ENCODE results near the gene SNRNP40. TPM values are rescaled to one million over a fixed set of nuclear protein-coding genes. Genes with fewer than 3 reads are reported as not detected.
"Not testable (repeated sequence)": the region's sequence is repeated elsewhere in the genome, so short reads cannot be mapped to it uniquely, and the experiment has no call there.

Gene SNRNP40
- total and polyA plus RNA-seq, 12 donors: 12.0 to 58.7 (median 38.7) TPM

DNA sequence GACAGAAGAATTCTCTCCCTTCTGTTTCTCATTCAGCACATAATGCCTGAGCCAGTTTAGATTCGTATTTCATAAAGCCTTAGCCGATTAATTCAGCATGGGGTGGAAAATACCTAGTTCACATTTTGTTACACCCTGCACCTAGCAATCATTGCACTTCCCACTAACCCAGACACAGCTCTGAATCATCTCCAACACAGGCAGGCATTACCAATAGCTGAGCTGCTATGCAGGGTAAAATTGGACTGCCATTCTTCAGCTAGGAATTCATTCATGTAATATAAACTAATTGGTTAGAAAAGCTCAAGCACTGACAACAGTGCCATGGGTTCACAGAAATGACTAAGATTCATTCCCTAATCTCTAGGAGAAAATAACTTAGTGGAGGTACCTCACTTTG is 30.0 kb downstream of the SNRNP40 start:
- Histone ChIP-seq H3K27ac (no peak overlapping the region), H3K36me3 (replicated peaks in 1 of 2) (peaks cover 0 to 51% of the 10 kb centered on the region in 2 donors), H3K27me3 (no peaks in the 10 kb centered on the region), H3K4me1 (replicated peaks in 1 of 2) (peaks cover 13 to 32% of the 10 kb centered on the region in 2 donors), H3K9me3 (replicated peaks in 1 of 3) (no peaks in the 10 kb centered on the region), H3K4me3 (no peak overlapping the region)
- 83 to 95% (median 88%) methylated on average over 2 of the region's 2 CpGs for WGBS, 4 donors
- TF ChIP-seq, protein P1, sequence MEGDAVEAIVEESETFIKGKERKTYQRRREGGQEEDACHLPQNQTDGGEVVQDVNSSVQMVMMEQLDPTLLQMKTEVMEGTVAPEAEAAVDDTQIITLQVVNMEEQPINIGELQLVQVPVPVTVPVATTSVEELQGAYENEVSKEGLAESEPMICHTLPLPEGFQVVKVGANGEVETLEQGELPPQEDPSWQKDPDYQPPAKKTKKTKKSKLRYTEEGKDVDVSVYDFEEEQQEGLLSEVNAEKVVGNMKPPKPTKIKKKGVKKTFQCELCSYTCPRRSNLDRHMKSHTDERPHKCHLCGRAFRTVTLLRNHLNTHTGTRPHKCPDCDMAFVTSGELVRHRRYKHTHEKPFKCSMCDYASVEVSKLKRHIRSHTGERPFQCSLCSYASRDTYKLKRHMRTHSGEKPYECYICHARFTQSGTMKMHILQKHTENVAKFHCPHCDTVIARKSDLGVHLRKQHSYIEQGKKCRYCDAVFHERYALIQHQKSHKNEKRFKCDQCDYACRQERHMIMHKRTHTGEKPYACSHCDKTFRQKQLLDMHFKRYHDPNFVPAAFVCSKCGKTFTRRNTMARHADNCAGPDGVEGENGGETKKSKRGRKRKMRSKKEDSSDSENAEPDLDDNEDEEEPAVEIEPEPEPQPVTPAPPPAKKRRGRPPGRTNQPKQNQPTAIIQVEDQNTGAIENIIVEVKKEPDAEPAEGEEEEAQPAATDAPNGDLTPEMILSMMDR (IDR thresholded peaks at IDR 0.05): no peak
- TF ChIP-seq POLR2A (IDR thresholded peaks at IDR 0.05): no peak
- intact Hi-C loops (cut with DNase I): no loop called here
- DNase-seq: no peak

DNA sequence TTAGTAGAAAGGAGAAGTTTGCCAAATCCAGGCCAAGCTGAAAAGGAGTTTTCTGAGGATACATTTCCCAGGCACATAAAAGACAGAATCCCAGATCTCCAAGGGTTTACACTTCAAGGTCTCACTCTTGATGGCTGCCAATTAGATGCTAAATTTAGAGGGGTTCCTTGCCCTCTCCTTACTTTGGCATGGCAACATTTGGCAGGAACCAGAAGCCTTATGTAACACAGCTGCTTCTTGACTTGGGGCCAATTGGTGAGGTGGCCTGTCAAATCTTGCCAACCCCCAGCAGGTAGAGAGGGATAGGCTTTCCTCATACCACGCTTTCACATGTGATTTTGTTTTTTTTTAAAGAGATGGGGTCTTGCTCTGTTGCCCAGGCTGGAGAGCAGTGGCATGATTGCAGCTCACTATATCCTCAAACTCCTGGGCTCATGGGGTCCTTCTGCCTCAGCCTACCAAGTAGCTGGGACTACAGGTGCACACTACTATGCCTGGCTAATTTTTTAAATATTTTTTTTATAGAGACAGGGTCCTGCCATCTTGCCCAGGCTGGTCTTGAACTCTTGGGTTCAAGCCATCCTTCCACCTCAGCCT is 31.7 kb downstream of the SNRNP40 start:
- Histone ChIP-seq H3K4me1 (replicated peaks in 1 of 2) (peaks cover 15 to 36% of the 10 kb centered on the region in 2 donors), H3K36me3 (replicated peaks in 1 of 2) (peaks cover 0 to 41% of the 10 kb centered on the region in 2 donors), H3K27ac (peak overlapping the region in 2 of 5 donors; percentile 21 to 50), H3K4me3 (no peak overlapping the region), H3K9me3 (replicated peaks in 1 of 3) (no peaks in the 10 kb centered on the region), H3K27me3 (no peaks in the 10 kb centered on the region)
- intact Hi-C loops (cut with DNase I): no loop called here
- DNase-seq: peak; percentile 36 to 81 (median 57)
- 44 to 92% (median 54%) methylated on average over 1 of the region's 1 CpG for whole genome bisulfite sequencing, 4 donors
- TF ChIP-seq, protein P1 (IDR thresholded peaks at IDR 0.05): no peak
- TF ChIP-seq POLR2A (IDR thresholded peaks at IDR 0.05): no peak

DNA sequence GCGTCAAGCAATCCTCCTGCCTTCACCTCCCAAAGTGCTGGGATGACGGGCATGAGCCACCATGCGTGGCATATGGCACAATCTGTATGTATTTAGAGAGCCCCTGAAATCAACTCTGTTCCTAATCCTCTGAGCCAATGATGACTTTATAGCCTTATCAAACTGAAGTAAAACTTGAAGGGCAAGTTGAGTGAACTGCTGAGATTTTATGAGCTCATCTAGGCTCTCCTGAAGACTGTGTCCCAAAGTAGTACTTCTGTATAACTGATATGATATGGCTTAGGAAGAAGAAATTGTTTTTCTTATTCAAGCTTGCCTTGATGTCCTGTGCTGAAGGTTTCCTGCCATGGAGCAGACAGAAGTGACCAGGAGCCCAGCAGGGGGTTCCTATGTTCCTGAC is 33.2 kb downstream of the SNRNP40 start:
- peaks cover 0 to 47% of the 10 kb centered on the region in 2 donors for H3K36me3 ChIP-seq (replicated peaks in 1 of 2)
- H3K27ac ChIP-seq: peak overlapping the region in 2 of 5 donors; percentile 9 to 58
- intact Hi-C loops (cut with DNase I): no loop called here
- no peaks in the 10 kb centered on the region for H3K27me3 ChIP-seq
- peaks cover 18 to 43% of the 10 kb centered on the region in 2 donors for H3K4me1 ChIP-seq (replicated peaks in 1 of 2)
- DNase-seq: no peak
- no peak overlapping the region for H3K4me3 ChIP-seq
- TF ChIP-seq, protein P1 (IDR thresholded peaks at IDR 0.05): no peak
- TF ChIP-seq POLR2A (IDR thresholded peaks at IDR 0.05): no peak
- H3K9me3 ChIP-seq (replicated peaks in 1 of 3): no peaks in the 10 kb centered on the region
- 96 to 97% (median 97%) methylated on average over 3 of the region's 3 CpGs for WGBS, 4 donors

DNA sequence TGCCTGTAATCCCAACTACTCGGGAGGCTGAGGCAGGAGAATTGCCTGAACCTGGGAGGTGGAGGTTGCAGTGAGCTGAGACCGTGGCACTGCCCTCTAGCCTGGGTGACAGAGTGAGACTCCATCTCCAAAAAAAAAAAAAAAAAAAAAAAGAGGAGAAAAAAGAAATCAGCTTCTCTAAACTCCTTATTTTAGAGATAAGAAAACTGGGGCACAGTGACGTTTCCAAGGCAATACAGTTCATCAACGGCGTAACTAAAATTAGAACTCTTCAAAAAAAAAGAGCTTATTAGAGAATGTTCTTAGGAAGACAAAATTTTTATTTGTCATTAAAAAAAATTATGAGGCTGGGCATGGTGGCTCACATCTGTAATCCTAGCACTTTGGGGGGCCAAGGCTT is 34.2 kb downstream of the SNRNP40 start:
- peaks cover 18 to 43% of the 10 kb centered on the region in 2 donors for H3K4me1 ChIP-seq (replicated peaks in 1 of 2)
- H3K36me3 ChIP-seq (replicated peaks in 1 of 2): peaks cover 0 to 43% of the 10 kb centered on the region in 2 donors
- WGBS, 4 donors: 41 to 53% (median 47%) methylated on average over 5 of the region's 5 CpGs
- H3K4me3 ChIP-seq; H3K27me3 ChIP-seq; intact Hi-C loops (cut with DNase I); H3K9me3 ChIP-seq (replicated peaks in 1 of 3): not testable (repeated sequence)
- peak in 5 of 7 donors; percentile 35 to 59 (median 45) for DNase-seq
- H3K27ac ChIP-seq: peak overlapping the region in 3 of 5 donors; percentile 30 to 58 (median 35)

DNA sequence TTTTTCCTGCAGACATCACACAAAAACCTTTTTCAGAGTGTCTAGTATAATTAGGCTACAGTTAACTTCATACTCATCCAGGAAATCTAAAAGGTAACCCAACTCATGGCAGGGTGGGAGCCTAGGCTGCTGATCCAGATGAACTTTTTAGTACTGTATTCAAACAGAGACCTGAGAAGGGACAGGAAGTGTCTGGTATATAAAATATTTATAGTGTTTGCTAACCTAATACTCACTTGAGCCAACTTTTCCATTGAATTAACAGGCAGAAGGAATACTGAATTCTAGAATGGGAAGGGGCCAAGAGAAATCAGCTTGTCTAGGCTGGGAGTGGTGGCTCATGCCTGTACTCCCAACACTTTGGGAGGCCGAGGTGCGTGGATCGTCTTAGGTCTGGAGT is 34.7 kb downstream of the SNRNP40 start:
- H3K36me3 ChIP-seq (replicated peaks in 1 of 2): peaks cover 0 to 39% of the 10 kb centered on the region in 2 donors
- peak overlapping the region in 3 of 5 donors; percentile 30 to 56 (median 35) for H3K27ac ChIP-seq
- H3K9me3 ChIP-seq (replicated peaks in 1 of 3): no peaks in the 10 kb centered on the region
- no peak for DNase-seq
- TF ChIP-seq, protein P1 (IDR thresholded peaks at IDR 0.05): no peak
- no peak for TF ChIP-seq POLR2A (IDR thresholded peaks at IDR 0.05)
- 86 to 97% (median 93%) methylated on average over 3 of the region's 3 CpGs for WGBS, 4 donors
- intact Hi-C loops (cut with DNase I): no loop called here
- no peak overlapping the region for H3K4me3 ChIP-seq
- H3K27me3 ChIP-seq: no peaks in the 10 kb centered on the region
- peaks cover 18 to 43% of the 10 kb centered on the region in 2 donors for H3K4me1 ChIP-seq (replicated peaks in 1 of 2)
